ENCODE data around the gene RSAD2.
A peak's percentile ranks its signal among the peaks of the same experiment; 100 is the strongest.

RSAD2 gene

DNA sequence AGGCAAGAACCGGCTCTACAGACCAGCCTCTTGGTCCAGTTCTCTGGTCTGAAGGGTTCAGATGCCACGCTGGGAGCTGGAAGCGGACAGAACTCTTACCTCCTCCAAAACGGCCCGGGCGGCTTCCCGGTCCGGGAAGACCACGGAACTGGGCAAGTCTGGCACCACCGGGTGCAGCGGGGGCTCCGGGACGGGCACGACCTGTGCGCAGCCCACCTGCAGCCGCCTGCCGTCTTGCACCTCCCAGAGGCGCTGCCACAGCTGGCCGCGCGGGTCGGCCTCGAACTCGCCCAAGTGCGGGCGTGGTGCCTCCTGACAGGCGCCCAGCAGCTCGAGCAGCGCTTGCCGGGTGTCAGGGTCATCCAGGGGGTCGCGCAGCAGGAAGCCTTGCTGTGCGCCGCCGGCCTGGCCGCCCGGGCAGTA is 12.6 kb upstream of the RSAD2 start:
- Histone ChIP-seq H3K4me3 (replicated peaks; ENCODE audit: low read depth, low read length) (peak overlapping the region; percentile 85), H3K36me3 (ENCODE audit: control insufficient read depth, insufficient read depth, low read length) (no peaks in the 10 kb centered on the region), H3K27me3 (replicated peaks; ENCODE audit: control insufficient read depth, insufficient read depth, low read length) (no peaks in the 10 kb centered on the region)
- TF ChIP-seq, protein P1, sequence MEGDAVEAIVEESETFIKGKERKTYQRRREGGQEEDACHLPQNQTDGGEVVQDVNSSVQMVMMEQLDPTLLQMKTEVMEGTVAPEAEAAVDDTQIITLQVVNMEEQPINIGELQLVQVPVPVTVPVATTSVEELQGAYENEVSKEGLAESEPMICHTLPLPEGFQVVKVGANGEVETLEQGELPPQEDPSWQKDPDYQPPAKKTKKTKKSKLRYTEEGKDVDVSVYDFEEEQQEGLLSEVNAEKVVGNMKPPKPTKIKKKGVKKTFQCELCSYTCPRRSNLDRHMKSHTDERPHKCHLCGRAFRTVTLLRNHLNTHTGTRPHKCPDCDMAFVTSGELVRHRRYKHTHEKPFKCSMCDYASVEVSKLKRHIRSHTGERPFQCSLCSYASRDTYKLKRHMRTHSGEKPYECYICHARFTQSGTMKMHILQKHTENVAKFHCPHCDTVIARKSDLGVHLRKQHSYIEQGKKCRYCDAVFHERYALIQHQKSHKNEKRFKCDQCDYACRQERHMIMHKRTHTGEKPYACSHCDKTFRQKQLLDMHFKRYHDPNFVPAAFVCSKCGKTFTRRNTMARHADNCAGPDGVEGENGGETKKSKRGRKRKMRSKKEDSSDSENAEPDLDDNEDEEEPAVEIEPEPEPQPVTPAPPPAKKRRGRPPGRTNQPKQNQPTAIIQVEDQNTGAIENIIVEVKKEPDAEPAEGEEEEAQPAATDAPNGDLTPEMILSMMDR (IDR thresholded peaks at IDR 0.05; ENCODE audit: insufficient read depth, low read length, poor library complexity, severe bottlenecking), result no peak
- no peak for DNase-seq (ENCODE audit: extremely low read depth, insufficient read length)

DNA sequence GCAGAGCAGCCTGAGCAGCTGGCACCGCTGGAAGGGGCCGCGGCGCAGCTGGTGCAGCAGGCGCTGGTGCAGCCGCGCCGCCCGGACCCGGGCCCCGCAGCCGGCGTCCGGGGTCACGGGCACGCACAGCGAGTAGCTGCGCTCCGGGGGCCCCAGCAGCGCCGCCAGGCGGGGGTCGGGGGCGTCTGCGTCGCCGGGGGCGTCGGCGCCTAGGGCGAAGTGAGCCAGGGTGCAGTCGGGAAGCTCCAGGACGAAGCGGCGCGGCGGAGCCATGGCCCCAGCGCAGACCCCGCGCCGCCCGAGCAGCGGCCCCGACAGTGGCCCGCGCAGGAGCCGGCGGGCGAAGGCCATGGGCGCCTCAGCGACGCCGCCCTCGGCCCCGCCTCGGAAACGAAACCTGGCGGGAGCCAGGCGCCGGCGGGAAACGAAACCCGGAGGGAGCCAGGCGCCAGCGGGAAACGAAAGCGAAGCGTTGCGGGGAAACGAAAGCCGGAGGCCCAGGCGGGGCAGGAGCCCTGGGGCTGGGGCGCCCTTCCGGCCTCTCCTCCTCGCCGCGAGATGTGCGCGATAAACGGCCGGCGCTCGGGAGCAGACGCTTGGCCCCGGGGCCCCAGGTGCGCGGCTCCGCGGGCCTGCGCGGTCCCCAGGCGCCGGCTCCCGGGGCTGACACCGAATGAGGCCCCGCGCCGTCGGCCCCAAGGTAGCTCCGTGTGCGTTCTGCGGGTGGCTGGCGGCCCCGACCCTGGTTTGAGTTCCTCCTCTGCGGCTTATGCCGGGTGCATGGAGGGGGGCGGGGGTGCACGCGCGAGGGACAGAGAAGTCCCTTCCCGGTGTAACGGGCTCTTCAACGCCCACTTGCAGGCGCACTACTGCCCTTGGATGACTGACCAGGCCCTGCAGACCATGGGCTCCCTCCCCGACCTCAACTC is 12.0 kb upstream of the RSAD2 start, which contains the start of gene CMPK2:
Gene CMPK2, minus strand, starts transcription at position 562 of the 929 bp plus-strand sequence. Its CDS starts 211 bp downstream, at position 351.
- Histone ChIP-seq H3K36me3 (ENCODE audit: control insufficient read depth, insufficient read depth, low read length) (no peaks in the 10 kb centered on the region), H3K4me3 (replicated peaks; ENCODE audit: low read depth, low read length) (peak within 1 kb of the TSS; percentile 85), H3K27me3 (replicated peaks; ENCODE audit: control insufficient read depth, insufficient read depth, low read length) (no peaks in the 10 kb centered on the region)
- DNase-seq (ENCODE audit: extremely low read depth, insufficient read length), result peak; percentile 86
- TF ChIP-seq, protein P1 (IDR thresholded peaks at IDR 0.05; ENCODE audit: insufficient read depth, low read length, poor library complexity, severe bottlenecking), result peak; percentile 2

DNA sequence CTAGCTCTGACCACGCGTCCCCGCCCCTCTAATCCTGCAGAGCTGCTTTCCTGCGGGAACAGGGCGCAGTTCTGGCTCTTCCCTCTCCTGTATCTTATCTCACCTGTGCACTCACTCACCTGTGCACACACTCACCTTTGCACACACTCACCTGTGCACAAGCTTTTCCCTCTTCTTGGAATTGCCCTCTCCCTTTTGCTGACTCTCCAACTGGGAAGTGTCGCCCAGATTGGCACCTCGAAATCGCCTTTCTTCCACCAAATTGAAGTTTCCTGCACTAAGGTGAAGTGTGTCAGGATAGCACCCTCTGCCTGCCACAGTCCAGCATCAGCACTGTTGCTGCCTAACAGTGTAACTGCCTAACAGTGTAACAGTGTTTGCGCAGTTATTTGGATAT is 11.3 kb upstream of the RSAD2 start:
- peak overlapping the region; percentile 85 for H3K4me3 ChIP-seq (replicated peaks; ENCODE audit: low read depth, low read length)
- no peaks in the 10 kb centered on the region for H3K27me3 ChIP-seq (replicated peaks; ENCODE audit: control insufficient read depth, insufficient read depth, low read length)
- no peaks in the 10 kb centered on the region for H3K36me3 ChIP-seq (ENCODE audit: control insufficient read depth, insufficient read depth, low read length)
- DNase-seq (ENCODE audit: extremely low read depth, insufficient read length), result no peak
- TF ChIP-seq, protein P1 (IDR thresholded peaks at IDR 0.05; ENCODE audit: insufficient read depth, low read length, poor library complexity, severe bottlenecking), result peak; percentile 47

DNA sequence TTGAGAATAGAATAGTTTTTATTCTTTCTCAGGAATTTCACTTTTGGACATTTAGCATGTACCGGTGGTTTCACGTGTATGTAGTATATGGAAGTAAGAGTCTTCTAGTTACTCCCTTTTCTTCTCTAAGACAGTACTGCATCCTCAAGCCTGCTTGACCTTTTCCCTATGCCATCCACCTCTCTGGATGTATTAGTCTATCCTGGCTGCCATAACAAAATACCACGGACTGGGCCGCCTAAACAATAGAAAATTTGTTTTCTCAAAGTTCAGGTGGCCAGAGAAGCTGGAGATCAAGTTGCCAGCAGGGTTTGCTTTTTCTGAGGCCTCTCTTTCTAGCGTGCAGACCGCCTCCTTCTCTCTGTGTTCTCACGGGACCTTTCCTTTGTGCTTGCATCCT is 10.6 kb upstream of the RSAD2 start:
- TF ChIP-seq, protein P1 (IDR thresholded peaks at IDR 0.05; ENCODE audit: insufficient read depth, low read length, poor library complexity, severe bottlenecking), result no peak
- H3K36me3 ChIP-seq (ENCODE audit: control insufficient read depth, insufficient read depth, low read length), result no peaks in the 10 kb centered on the region
- no peak for DNase-seq (ENCODE audit: extremely low read depth, insufficient read length)
- no peaks in the 10 kb centered on the region for H3K27me3 ChIP-seq (replicated peaks; ENCODE audit: control insufficient read depth, insufficient read depth, low read length)
- H3K4me3 ChIP-seq (replicated peaks; ENCODE audit: low read depth, low read length), result no peak overlapping the region

DNA sequence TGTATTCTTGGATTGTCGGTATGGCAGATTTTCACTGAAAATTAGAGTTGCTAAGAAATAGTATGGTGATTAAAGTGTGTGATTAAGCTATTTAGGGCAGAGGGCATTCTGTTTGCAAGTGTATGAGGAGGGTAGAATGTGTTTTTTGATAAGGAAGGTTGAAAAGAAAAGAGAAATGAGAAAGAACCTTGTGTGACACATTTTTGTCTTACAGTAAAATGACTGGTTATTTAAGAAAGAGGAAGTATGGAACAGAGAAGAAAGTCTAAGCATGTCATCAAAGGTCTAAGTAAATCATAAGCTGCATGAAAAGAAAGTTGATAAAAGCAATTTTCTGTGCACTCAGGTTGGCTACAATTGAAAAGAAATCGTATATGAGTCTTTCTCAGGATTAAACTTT is 5.2 kb upstream of the RSAD2 start:
- Histone ChIP-seq H3K4me3 (replicated peaks; ENCODE audit: low read depth, low read length) (no peak overlapping the region), H3K36me3 (ENCODE audit: control insufficient read depth, insufficient read depth, low read length) (no peaks in the 10 kb centered on the region), H3K27me3 (replicated peaks; ENCODE audit: control insufficient read depth, insufficient read depth, low read length) (no peaks in the 10 kb centered on the region)
- DNase-seq (ENCODE audit: extremely low read depth, insufficient read length), result no peak
- TF ChIP-seq, protein P1 (IDR thresholded peaks at IDR 0.05; ENCODE audit: insufficient read depth, low read length, poor library complexity, severe bottlenecking), result no peak

Data from GM06990 (cell line).